ENCODE data around the gene PROSER3.

PROSER3 gene

GRCh38 chr19:35757749-35758608 is at the start of gene PROSER3:
TSS of gene PROSER3 (plus strand) at chr19:35758176. CDS start at chr19:35758216, 40 bp downstream.
- DNase-seq = peak; percentile 100

- no peak for DNase-seq
These were observed 49.6 kb upstream of the PROSER3 start for GRCh38 chr19:35708391-35708790.

GRCh38 chr19:35710784-35711723 is 46.9 kb upstream of the PROSER3 start:
- DNase-seq = no peak

- DNase-seq = peak; percentile 43
These were observed 45.1 kb upstream of the PROSER3 start for GRCh38 chr19:35712567-35713505.

GRCh38 chr19:35713506-35713850 is 44.5 kb upstream of the PROSER3 start:
- no peak for DNase-seq

- DNase-seq = peak; percentile 77
These were observed 44.0 kb upstream of the PROSER3 start for GRCh38 chr19:35713904-35714495.

GRCh38 chr19:35714601-35715354 is 43.2 kb upstream of the PROSER3 start:
- peak; percentile 68 for DNase-seq

- DNase-seq = no peak
These were observed 42.6 kb upstream of the PROSER3 start for GRCh38 chr19:35715355-35715809.

- no peak for DNase-seq
These were observed 41.8 kb upstream of the PROSER3 start for GRCh38 chr19:35715981-35716800.

GRCh38 chr19:35716801-35717664 is 40.9 kb upstream of the PROSER3 start:
- peak; percentile 99 for DNase-seq

- no peak for DNase-seq
These were observed 40.2 kb upstream of the PROSER3 start, which contains the start of gene KMT2B for GRCh38 chr19:35717665-35718344. TSS of gene KMT2B (plus strand) at chr19:35718003. CDS start at chr19:35718019, 16 bp downstream.

GRCh38 chr19:35718345-35719041 is 39.5 kb upstream of the PROSER3 start:
- DNase-seq = peak; percentile 68

GRCh38 chr19:35719402-35720162 is 38.4 kb upstream of the PROSER3 start:
- DNase-seq = no peak

GRCh38 chr19:35720163-35720524 is 37.8 kb upstream of the PROSER3 start:
- DNase-seq = no peak

GRCh38 chr19:35720648-35721047 is 37.3 kb upstream of the PROSER3 start:
- DNase-seq = no peak

GRCh38 chr19:35721374-35721773 is 36.6 kb upstream of the PROSER3 start:
- no peak for DNase-seq

- no peak for DNase-seq
These were observed 35.5 kb upstream of the PROSER3 start for GRCh38 chr19:35722461-35722860.
